Measurements from ENCODE around the gene ZFR. TPM values are rescaled to one million over a fixed set of nuclear protein-coding genes. Genes with fewer than 3 reads are reported as not detected.
"Not testable (repeated sequence)": the region's sequence is repeated elsewhere in the genome, so short reads cannot be mapped to it uniquely, and the experiment has no call there.

The ZFR gene
- polyA plus RNA-seq, 3 donors, result 111 to 128 (median 112) TPM

DNA sequence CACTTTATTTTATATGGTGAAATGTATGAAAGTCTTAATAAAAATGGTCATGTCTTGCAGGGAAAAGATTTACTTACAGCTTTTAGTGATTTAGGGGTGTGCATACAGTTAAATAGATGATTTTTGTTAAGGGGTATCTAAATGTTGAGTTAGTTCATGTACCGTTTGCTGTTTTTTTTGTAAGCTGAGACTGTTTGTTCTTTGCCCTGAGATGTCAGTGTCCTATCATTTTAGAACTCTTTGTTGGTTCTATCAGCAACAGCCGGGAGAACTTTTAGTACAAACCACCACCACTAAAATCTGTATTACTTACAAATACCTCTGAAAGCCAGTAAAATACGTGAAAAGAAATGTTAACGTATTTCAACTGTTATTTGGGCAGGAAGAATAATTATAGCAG, 75.5 kb downstream of the ZFR start:
- no peak for DNase-seq

DNA sequence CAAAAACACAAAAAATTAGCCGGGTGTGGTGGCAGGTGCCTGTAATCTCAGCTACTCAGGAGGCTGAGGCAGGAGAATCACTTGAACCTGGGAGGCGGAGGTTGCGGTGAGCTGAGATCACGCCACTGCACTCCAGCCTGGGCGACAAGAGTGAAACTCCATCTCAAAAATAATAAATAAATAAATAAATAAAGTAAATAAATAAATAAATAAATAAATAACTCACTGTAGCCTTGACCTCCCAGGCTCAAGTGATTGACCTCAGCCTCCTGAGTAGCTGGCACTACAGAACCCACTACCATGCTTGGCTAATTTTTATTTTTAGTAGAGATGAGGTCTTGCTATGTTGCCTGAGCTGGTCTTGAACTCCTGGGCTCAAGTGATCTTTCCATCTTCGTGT, 77.3 kb downstream of the ZFR start:
- DNase-seq, result not testable (repeated sequence)

DNA sequence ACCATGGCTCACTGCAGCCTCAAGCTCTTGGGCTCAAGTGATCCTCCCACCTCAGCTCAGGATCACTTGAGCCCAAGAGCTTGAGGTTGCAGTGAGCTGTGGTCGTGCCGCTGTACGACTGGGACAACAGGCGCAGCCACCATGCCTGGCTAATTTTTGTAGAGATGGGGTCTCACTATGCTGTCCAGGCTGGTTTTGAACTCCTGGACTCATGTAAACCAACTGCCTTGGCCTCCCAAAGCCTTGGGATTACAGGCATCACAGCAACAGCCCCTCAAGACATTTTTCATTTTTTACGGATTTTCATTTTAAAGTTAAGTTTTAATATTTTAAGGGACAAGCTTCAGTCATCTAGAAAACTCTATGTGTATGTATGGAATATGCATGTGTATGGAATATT, 78.9 kb downstream of the ZFR start:
- DNase-seq, result no peak

DNA sequence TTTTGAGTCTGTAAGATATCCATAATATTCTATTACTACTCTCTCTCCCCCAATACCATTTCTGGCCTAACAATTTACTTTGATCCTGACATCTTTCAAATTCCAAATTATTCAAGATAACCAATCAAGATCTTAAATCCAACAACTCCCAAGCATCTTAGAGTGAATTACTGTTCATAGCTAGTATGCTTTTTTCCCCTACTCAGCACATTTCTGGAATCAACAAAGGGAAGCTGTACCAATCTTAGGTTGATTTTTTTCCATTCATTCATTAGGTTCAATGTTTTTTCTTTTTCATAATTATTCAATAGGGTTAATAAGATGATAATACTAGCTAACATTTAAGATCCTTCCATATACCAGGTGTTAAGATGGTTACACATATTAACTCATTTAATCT, 81.5 kb downstream of the ZFR start:
- no peak for DNase-seq

DNA sequence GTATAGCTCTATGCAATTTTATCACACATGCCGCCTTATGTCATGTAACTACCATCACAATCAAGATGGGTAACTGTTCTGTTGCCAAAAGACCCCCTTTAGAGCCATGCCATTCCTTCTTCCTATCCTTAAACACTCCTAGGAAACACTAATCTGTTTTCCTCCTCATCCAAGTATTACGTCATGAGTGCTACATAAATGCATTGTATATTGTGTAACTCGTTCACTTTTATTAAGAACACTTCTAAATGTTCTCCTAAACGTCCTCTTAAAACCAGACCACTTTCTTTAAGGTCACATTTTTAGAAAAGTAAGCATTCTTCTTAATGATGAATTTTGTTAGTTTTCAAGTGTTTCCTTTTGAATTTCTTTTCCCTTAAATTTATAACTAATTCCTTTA, 82.0 kb downstream of the ZFR start:
- DNase-seq, result no peak

DNA sequence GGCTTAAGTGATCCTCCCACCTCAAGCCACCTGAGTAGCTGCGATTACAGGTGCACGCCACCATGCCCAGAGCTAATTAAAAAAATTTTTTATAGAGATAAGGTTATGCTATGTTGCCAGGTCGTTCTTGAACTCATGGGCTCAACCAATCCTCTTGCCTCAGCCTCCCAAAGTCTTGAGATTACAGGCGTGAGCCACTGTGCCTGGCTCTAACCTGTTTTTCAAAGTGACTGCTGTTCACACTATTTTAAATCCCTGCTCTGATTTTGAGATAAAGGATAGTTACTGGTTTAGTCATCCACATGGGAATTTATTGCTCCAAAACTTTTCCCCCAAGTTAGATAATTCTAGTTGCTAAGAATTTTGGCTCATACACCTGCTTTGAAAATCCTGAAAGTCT, 83.6 kb downstream of the ZFR start:
- DNase-seq, result no peak

DNA sequence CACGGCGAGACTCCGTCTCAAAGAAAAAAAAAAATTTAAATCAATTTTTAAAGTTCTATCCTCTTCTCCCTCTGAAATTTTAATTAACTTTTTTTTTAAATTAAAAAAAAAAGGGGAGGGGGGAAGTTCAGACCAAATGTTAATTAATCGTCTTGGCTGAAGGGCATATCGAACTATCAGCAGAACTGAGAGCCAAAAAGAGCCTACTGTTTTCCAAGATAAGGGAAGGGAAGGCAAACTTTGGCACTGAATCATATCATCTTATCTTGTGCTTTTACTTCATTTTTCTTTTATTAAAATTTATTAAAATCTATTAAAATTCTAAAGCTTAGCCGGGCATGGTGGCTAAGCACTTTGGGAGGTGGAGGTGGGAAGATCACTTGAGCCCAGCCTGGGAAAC, 85.9 kb downstream of the ZFR start:
- DNase-seq, result no peak

DNA sequence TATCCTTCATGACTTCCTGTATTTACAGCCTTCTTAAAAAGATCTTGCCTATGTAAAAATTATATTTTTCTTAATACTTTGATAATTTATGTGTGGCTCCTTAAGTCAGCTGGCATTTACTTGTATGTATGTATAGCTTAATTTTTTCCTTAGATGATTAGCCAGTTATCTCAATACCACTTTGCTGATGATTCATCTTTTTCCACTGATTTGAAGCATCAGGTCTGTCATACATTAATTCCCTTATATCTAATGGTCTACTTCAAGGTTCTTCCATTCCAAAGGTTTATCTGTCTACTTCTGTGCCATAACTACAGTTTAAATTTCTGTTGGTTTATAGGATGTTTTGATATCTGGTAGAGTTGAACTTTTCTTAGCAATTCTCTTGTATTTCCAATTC, 86.9 kb downstream of the ZFR start:
- no peak for DNase-seq

DNA sequence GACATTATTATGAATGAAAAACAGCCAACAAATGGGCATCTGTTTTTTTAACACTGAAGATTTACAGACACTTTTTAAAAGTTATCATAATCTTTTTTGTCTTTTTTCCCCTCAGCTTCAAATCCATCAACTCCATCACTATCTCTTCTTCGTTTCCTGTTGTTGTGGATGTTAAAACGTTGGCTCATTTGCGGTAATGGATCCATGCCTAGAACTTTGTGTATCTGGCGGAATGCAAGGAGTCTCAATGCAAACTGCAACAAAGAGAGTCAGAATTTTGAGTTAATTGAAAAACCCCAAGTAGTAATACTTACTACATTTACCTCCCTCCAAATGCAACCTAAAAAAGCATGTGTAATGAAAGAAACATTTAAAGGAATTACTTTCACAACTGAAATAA, 88.9 kb downstream of the ZFR start:
- DNase-seq, result no peak

DNA sequence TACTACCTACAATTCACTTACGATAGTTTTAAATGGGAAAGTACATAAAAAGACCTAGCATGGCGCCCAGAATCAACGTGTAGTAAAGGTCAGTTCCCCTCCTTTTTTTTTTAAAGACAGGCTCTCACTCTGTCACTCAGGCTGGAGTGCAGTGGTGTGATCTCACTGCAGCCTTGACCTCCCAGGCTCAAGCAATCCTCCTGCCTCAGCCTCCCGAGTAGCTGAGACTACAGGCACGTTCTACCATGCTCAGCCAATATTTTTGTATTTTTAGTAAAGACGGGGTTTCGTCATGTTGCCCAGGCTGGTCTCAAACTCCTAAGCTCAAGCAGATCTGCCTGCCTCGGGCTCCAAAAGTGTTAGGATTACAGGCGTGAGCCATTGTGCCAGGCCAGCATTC, 91.1 kb downstream of the ZFR start:
- no peak for DNase-seq

DNA sequence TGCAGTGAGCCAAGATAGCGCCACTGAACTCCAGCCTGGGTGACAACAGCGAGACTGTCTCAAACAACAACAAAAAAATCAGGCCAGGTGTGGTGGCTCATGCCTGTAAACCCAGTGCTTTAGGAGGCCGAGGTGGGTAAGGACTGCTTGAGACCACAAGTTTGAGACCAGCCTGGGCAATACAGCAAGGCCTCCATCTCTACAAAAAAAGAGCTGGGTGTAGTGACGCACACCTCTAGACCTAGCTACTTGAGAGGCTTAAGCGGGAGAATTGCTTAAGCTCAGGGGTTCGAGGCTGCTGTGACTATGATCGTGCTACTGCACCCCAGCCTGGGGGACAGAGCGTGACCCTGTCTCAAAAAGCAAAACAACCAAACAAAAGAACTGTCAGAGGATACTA, 91.9 kb downstream of the ZFR start:
- DNase-seq, result no peak

DNA sequence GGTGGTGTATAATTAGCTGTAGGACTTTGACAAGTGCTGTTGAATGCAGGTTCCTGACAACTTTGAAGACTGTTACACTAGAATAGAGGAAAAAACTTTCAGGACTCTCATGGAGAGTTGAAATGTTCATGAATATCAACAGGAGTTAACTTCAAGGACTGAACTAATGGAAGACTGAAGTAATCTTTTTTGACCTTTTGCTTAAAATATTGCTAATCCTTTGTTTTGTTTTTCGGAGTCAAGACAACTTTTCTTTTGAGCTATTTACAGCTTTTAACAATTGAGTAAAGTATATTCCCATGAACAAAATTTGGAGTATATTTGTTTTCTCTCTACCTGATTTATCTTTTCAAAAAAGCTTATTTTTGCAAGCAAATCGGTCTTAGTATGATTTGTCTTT, 97.7 kb downstream of the ZFR start:
- DNase-seq, result no peak

DNA sequence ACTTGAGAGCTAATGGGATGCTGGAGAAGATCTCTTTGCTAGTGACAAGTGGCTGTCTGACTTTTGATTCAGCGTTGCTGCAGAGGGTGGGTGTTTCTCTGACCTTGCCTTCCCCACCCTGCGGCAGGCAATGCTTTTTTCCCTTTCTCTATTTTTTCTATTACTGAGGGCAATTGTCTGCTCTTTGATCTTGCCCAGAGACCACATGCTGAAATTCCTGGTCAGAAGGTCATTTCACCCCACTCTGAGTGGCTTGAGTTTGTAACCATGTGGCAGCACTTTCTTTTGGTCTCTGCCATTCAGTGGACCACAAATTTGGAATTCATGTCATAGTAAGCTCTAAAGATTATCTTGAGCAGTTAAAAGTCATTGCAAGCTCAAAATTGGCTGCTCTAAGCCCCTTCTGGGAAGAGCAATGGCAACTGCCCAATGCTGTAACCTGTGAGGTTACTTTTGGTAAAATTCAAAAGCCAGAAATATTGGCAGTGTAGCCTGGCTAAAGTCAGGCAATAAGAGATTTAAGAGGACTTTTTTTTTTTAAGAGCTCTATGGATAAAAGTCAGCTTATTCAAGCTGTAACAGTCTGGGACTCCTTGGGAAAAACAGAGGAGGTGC, 101.4 kb downstream of the ZFR start:
- no peak for DNase-seq

DNA sequence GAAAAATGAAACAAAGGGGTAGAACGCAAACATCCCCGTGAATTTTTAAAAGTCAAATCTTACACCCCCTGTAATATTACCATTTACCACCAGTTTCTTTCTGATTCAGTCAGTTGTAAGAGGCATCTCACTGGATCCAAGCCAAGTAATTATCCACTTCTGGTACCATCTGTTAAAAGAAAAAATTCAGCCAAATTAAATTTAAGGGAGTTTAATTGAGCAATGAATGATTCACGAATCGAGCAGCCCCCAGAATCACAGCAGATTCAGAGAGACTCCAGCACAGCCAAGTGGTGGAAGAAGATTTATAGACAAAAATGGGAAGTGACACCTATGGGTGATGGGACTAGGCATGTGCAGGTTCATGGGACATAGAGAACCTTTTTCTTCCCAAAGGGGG, 101.9 kb downstream of the ZFR start:
- DNase-seq, result no peak

DNA sequence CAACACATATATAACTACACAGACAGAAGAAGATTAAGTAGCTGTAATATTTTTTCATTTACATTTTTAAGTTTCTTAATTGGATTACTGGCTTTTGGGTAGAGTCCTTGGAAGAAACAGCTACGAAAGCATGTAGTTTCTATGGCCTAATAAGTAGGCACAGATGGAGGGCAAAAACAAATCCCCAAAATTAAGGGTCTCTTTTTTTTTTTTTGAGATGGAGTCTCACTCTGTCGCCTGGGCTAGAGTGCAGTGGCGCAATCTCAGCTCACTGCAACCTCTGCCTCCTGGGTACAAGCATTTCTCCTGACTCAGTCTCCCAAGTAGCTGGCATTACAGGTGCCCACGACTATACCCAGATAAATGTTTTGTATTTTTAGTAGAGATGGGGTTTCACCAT, 104.7 kb downstream of the ZFR start:
- no peak for DNase-seq

DNA sequence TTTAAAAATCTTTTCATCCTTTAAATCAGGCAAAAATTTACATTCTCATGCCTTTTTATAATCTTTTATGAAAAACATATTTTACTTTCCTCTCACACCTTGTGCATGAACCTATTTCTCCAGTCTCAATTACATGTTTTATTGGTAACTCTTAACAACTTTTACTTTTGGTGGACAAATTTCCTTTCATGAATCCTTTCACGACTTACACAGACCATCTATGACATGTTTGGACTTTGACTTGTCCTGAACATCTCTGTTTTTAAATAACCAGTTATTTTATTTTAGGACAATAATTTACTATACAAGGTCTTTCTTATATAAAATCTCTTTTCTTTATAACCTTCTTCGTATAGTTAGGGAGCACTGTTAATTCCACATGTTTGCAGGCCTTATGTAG, 105.3 kb downstream of the ZFR start:
- DNase-seq, result peak; percentile 24

DNA sequence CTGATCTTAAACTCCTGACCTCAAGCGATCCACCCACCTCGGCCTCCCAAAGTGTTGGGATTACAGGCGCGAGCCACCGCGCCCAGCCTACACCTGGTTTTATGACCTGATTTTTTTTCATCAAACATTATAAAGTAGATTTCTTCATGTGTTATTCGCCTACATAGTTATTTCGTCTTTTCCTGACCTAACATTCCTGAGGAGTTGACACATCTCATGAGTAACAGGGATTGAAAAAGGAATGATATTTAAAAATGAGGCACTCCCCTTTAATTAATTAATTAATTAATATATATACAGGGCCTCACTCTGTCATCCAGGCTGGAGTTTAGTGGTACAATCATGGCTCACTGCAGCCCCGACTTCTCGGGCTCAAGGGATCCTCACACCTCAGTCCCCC, 111.6 kb downstream of the ZFR start:
- DNase-seq, result no peak

DNA sequence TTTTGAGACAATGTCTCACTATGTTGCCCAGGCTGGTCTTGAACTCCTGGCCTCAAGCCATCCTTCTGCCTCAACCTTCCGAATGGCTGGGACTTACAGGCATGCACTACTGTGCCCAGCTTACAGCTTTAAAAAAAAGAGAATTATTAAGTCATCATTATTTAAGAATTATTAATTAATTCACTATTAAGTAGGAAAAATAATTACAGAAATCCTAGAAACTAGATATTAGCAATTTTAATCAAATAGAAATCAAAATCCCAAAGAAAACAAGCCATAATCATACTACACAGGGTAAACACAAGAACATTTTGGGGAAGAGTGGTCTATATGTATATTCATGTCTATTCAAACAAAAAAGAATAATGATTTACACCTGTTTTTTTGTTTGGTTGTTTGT, 112.2 kb downstream of the ZFR start:
- DNase-seq, result no peak

DNA sequence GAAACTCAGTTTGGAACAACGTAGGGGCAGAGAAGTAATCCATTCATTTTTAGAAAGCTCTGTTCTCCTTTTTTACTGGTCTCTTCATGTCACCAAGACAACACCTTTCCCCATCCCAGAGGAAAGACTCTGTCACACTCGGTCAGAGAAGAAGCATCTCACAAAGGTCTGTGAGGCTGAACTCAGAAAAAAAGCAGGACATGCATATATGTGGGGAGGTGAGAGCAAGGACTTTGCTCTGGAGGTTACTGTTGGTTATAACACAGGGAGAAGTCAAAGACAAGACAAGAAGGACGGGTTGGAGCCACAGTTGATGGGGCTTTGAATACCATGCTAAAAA, 112.6 kb downstream of the ZFR start:
- DNase-seq, result no peak

DNA sequence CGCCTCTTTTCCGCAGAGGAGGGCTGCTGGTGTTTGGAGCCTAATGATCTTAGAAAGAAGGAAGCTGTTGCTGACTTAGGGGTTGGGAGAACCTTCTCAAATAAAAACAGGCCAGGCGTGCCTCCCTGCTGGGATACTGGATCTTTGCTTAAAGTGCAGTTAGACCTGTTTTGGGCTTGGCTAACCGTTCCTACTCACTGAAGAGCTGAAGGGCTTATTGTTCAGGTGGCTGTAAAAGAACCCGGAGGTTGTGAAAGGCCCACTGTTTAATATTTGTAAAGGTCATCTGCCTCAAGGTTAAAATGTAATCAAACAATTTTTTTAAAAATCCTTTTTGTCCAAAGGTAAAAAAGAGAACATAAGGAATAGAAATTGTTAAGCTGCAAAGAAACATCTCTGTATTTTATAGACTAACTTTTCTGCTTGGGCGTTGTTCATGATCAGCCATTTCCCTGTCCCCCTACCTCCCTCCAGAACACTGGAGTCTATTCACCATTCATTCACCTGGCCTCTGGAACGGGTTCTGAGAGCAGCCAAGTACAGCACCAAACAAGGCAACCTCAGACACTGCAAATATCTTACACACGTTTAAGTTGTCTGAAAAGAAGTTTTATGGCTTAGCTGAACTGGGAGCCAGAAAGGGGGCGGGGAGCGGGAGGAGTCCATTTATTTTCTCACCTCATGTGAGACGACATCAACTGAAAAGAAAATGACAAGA, 113.2 kb downstream of the ZFR start:
- DNase-seq, result no peak

DNA sequence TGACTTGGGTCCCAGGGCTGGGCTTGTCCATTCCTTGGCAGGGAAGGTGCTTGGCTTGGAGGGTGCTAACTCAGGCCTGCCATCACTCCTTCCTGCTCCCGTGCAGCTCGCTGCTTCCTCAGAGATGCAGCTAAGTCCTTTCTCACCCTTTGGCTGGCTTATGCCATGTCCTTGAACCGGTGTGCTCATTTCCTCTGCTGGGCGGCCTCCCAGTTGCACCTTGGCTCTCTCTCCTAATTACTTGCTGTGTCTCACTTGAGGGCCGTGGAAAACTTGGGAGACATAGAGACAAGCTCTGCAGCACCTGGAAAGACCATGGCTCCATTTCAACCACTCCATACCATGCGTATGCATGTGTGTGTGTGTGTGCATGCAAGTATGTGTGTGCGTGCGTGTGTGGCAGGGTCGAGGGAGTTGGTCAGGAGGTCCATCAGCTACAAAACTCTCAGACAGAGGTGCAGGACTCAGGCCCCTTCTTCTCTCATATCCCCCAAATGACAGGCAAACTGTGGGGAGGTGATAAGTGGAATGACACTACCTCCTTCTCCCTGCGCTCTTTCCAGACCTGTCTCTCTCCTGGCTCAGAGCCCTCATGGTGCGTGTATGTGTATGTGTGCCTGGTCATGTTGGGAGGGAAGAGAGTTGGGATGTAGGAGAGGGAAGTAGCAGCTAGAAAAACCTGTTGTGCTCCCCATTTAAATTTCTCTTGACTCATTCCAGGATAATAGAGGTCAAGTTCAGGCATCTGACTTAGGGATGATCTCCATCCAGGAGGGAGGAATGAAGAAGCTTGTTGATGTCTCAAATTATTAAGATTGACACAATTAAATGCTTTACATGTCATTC, 114.2 kb downstream of the ZFR start:
- no peak for DNase-seq

DNA sequence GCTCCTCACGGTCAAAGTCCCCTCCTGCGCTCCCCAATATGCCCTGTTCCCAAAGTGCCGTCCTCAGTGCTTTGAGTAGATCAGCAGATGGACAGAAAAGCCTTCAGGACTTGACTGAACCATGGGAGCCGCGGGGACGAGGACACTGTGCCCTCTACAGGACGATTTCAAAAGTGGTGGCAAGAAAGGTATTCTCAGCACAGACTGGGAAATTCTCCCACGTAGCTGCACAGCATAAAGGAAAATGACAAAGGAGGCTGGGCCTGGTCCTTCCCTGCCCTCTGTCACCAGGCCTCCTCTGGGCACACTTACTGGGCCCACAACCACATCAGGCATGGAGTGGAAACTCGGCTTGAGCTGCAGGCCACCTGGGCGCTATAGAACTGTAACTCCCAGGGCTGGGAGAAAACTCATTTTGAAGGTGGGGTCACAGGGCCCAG, 115.1 kb downstream of the ZFR start:
- no peak for DNase-seq

DNA sequence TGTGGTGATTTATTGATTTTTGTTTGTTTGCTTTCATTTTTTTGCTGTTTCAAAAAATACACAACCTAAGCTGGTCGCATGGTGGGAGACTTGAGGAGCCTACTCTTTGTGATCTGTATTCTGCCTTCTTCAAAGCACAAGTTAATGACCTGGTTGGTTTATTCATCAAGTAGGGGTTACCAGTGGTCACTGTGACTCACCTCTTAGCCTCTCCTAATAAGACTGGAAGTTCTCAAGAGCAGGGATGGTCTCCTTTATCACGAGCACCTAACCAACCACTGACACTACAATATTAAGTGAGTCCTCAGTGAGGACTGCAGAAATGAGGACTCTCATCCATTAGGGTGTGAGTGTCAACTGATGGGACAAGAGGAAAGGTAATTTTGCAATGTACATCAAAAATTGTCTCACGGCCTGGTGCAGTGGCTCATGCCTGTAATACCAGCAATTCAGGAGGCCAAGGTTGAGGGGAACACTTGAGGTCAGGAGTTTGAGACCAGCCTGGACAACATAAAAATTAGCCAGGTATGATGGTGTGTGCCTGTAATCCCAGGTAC, 118.2 kb downstream of the ZFR start:
- DNase-seq, result no peak

Measured in renal pelvis (tissue), 4 donors.